ENCODE measurements around the gene VPS37D.

The VPS37D gene

DNA sequence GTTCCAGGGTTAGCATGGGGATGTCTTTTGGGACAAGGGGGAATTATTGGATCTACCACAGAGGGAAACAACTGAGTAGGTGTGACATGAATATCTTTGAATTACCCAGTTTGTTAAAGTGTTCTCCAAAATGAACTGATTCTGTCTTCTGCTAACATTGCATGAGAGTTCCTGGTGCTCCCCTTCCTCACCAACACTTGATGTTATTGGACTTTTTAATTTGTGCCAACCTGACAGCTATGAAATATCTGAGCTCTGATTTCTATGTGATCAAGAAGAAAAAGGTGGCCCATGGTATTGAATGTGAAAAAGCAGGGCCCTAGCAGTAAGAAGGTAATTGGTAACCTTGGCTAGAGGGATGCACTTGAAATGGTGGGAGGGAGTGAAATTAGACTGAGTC is 4.6 kb upstream of the VPS37D start:
- TF ChIP-seq, protein P1, sequence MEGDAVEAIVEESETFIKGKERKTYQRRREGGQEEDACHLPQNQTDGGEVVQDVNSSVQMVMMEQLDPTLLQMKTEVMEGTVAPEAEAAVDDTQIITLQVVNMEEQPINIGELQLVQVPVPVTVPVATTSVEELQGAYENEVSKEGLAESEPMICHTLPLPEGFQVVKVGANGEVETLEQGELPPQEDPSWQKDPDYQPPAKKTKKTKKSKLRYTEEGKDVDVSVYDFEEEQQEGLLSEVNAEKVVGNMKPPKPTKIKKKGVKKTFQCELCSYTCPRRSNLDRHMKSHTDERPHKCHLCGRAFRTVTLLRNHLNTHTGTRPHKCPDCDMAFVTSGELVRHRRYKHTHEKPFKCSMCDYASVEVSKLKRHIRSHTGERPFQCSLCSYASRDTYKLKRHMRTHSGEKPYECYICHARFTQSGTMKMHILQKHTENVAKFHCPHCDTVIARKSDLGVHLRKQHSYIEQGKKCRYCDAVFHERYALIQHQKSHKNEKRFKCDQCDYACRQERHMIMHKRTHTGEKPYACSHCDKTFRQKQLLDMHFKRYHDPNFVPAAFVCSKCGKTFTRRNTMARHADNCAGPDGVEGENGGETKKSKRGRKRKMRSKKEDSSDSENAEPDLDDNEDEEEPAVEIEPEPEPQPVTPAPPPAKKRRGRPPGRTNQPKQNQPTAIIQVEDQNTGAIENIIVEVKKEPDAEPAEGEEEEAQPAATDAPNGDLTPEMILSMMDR (conservative IDR thresholded peaks at IDR 0.05), result no peak
- H3K27ac ChIP-seq, result no peak overlapping the region

DNA sequence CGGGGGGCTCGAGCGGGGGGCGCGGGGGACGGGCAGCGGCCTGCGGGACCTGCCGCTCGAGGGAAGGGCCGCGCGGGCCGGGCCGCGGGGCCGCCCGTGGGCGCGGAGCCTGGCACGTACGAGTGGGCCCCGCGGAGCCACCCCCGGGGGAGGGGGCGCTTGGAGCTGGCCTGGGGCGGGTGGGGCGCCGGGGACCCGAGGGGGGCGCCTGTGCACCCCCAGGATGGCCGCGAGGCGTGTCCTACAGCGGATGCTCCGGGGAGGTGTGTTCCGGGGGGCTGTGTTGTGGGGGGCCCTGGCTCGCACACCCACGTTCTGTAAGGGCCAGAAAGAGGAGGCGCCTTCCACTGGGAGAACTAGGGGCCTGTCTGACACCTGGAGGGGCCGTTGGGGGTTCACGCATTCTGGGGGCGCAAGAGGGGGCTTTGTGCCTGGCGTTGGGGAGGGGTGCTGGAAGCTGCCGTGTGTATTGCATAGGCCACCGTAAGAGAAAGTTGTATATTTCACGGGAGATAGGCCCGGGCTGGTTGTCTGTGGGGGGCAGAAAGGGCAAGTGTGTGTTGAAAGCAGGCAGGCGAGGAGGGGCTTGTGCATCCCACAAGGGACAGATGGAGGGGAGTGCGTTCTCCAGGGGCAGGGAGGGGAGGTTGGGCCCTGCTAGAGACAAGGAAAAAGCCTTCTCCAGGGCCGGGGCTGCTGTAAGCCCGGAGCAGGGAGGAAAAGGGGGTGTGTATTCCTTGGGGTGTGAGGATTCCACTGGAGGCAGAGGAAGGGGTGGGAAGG is 663 bp downstream of the VPS37D start:
- H3K27ac ChIP-seq, result peak overlapping the region; percentile 84
- TF ChIP-seq, protein P1 (conservative IDR thresholded peaks at IDR 0.05), result no peak

DNA sequence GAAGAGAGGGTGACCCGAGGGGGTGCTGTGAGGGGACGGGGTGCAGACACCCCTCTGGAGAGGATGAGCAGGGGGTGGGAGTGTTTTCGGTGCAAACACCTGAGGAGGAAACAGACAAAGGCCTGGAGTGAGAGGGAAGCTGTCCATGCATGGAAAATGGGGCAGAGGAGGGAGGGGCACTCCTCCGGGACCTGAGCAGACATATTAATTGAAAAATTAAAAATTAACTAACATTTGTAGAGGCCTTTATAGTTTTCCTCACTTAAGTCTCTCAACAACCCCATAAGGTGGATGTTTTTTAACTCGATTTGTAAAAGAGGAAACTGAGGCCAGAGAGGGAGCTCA is 1.2 kb downstream of the VPS37D start:
- TF ChIP-seq, protein P1 (conservative IDR thresholded peaks at IDR 0.05), result no peak
- peak overlapping the region; percentile 84 for H3K27ac ChIP-seq

DNA sequence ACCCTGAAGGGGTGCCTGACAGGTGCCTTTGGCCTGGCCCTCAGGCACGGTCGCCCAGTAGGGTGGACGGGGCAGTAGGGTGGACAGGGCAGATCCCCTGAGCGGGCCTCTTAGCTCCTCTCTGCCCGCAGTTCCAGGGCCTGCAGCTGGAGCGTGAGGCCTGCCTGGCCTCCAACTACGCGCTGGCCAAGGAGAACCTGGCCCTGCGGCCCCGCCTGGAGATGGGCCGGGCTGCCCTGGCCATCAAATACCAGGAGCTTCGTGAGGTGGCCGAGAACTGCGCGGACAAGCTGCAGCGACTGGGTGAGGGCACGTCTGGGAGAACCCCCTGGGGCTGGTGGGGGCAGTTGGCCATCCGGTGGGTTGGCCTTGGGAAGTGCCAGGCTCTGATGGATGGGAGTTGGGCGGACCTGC is 1.7 kb downstream of the VPS37D start:
- peak overlapping the region; percentile 84 for H3K27ac ChIP-seq
- TF ChIP-seq, protein P1 (conservative IDR thresholded peaks at IDR 0.05), result no peak

DNA sequence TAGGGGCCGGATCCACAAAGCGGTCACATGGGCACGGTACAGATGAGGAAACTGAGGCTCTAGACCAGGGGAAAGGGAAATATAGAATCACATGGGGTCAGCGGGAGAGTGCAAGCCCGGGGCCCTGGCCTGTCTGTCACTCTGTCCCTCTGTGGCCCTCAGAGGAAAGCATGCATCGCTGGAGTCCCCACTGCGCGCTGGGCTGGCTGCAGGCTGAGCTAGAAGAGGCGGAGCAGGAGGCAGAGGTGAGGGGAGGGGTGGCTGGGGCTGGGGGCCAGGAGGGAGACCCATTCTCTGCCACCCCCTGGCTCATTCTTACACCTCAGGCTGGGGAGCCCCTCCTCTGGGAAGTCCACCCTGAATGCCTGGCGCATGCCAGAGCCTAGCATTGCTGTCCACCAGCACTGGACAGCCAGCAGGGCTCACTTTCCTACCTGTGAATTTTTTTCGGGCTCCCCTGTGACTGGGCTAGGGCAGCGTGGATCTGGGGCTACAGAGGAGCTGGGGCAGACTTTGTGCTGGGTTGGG is 2.3 kb downstream of the VPS37D start:
- H3K27ac ChIP-seq, result no peak overlapping the region
- TF ChIP-seq, protein P1 (conservative IDR thresholded peaks at IDR 0.05), result no peak

DNA sequence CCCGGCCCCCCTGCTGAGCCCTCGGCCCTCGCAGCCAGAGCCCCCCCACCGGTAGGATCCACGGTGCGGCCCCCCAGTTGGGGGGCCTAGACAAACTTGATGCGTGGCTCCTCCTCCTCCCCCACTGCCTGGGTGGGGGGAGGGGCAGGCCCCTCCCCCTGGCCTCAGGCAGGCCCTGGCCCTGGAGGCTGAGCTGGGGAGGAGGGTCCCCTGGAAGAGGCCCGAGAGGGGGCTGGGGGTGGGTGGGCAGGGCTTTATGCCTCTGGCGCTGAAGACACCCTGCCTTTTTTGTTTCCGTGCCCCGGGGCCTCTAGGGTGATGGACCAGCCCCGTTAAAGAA is 3.7 kb downstream of the VPS37D start:
- TF ChIP-seq, protein P1 (conservative IDR thresholded peaks at IDR 0.05), result no peak

DNA sequence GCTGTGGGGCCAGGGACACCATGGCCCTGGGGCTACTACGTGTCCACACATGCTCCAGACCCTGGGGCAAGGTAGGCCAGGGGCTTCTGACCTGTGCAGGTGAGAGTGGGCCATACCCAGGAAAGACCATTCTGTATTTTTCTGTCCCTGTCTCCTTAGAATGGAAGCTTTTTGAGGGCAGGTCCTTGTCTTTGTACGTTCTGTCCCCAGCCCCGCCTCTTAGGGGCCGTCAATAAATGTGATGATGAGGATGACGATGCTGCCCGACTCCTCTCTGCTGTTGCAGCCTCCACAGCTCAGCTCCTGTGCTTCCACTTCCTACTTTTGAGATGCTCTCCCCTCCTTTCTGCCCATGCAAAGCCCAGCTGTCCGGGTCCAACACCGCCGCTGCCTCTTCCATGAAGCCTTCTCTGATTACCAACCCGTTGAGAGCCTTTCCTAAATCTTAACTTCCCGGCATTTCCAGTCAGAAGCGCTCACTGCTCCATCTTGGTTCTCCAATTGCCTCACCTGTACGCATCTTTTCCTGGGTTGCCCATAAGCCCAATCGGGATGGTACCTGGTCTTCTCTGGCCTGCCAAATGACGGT is 4.3 kb downstream of the VPS37D start:
- H3K27ac ChIP-seq, result no peak overlapping the region
- TF ChIP-seq, protein P1 (conservative IDR thresholded peaks at IDR 0.05), result no peak

More for the DNA sequence above, 3.7 kb downstream of the VPS37D start:
- no peak overlapping the region for H3K27ac ChIP-seq
